Activated naive CD8-positive, alpha-beta T cell treated with anti-CD3 and anti-CD28 coated beads, Interleukin-2, amount 50 U/mL, for 24 hours (primary cell): ENCODE results near the gene RFESD.
"Not testable (repeated sequence)": the region's sequence is repeated elsewhere in the genome, so short reads cannot be mapped to it uniquely, and the experiment has no call there.

Experiments used
- ATAC-seq: fragments of 150-1000 bp; cut with Tn5 transposase; one replicate; pipeline ENCODE4 v1.10.0; 2021
- DNase-seq: peaks from one replicate; pipeline ENCODE4 v3.0.0; 2021
- H3K27ac Mint-ChIP-seq: one replicate; pipeline ENCODE4 v1.8.0; 2021; ENCODE audit warnings: mild to moderate bottlenecking, mixed read lengths
- H3K27me3 Mint-ChIP-seq: one replicate; pipeline ENCODE4 v1.8.0; 2021; ENCODE audit warnings: mixed read lengths
- H3K36me3 Mint-ChIP-seq: one replicate; pipeline ENCODE4 v1.8.0; 2021; ENCODE audit warnings: low read depth, mixed read lengths
- H3K4me1 Mint-ChIP-seq: one replicate; pipeline ENCODE4 v1.8.0; 2021; ENCODE audit warnings: mixed read lengths
- H3K4me3 Mint-ChIP-seq: one replicate; pipeline ENCODE4 v1.8.0; 2021; ENCODE audit warnings: mild to moderate bottlenecking, moderate library complexity, mixed read lengths
- H3K9me3 Mint-ChIP-seq: one replicate; pipeline ENCODE4 v1.8.0; 2021; ENCODE audit warnings: mixed read lengths

Gene RFESD

DNA sequence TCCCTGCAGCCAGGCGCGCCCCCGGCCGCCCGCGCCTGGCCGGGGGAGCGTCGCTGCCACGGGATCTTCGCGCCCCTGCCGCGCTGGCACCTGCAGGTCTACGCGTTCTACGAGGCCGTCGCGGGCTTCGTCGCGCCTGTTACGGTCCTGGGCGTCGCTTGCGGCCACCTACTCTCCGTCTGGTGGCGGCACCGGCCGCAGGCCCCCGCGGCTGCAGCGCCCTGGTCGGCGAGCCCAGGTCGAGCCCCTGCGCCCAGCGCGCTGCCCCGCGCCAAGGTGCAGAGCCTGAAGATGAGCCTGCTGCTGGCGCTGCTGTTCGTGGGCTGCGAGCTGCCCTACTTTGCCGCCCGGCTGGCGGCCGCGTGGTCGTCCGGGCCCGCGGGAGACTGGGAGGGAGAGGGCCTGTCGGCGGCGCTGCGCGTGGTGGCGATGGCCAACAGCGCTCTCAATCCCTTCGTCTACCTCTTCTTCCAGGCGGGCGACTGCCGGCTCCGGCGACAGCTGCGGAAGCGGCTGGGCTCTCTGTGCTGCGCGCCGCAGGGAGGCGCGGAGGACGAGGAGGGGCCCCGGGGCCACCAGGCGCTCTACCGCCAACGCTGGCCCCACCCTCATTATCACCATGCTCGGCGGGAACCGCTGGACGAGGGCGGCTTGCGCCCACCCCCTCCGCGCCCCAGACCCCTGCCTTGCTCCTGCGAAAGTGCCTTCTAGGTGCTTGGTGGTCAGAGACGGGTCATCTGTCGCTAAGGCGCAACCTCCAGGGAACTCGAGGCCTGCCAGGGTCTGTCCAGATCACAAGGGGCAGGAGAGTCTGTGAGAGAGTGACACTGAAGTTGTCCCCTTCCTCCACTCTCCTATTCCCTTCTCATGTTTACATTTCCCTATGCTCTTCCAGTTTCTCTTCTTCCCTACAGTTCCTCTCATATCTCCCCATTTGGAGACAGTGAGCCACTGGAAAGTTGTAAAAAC lies 25.4 kb upstream of the RFESD start:
- peak overlapping the region; percentile 77 for H3K27ac Mint-ChIP-seq
- peak; percentile 67 for ATAC-seq
- DNase-seq, result peak; percentile 60
- H3K36me3 Mint-ChIP-seq, result no peaks in the 10 kb centered on the region
- peaks cover 29% of the 10 kb centered on the region for H3K4me1 Mint-ChIP-seq
- H3K9me3 Mint-ChIP-seq, result no peaks in the 10 kb centered on the region
- peak overlapping the region; percentile 70 for H3K4me3 Mint-ChIP-seq
- no peaks in the 10 kb centered on the region for H3K27me3 Mint-ChIP-seq

DNA sequence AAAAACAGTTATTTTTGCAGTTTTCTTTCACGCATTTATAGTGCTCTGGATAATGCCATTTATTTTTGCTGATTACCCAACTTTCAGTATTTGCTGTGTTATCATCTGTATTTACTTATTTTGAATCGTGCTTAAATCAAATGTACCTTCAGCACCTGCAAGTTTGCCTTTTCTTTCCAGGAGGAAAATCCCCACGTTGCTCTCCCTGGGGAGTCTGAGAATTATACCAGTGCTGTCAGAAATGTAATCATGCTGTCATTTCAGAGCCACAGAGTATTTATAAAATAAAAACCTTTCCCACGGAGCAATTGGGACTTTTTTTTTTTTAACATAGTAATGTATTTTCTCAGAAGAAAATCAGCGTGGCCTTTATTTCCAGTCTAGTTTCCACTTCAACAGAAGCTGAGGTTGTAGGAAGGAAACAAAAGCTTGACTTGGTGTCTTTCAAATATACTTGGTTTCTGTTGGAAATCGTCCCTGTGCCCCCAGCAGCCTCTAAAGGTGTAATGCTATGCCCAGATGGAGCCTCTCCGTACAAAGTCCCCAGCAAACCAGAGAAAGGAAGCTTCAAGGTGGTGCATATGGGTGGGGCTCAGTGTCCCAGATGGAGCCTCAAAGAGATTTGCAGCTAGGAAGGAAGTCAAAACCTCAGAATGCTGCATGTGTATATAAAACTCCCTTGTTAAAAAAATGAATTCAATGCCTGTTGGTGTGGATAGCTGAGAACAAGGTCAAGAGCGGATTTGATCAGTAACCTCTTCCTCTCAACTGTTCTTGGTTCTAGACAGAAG lies 24.5 kb upstream of the RFESD start:
- Mint-ChIP-seq H3K36me3 (no peaks in the 10 kb centered on the region), H3K27me3 (no peaks in the 10 kb centered on the region), H3K4me3 (peak overlapping the region; percentile 70), H3K4me1 (peaks cover 29% of the 10 kb centered on the region), H3K27ac (peak overlapping the region; percentile 77), H3K9me3 (no peaks in the 10 kb centered on the region)
- DNase-seq, result no peak
- no peak for ATAC-seq

DNA sequence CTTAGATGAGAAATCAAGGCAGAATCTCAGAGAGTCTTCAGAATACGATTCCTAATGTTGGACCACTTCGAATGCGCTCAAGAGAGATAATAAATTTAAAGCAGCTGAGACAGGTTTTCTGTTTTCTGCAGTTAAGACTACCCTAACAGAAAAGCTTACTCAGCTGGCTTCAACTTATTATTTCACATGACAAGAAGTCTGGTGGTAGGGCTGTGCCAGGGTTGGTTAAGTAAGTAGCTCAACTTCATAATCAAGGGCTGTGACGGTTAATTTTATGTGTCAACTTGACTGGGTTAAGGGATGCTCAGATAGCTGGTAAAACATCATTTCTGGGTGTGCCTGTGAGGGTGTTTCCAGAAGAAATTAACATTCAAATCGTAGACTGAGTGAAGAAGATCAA lies 22.9 kb upstream of the RFESD start:
- no peaks in the 10 kb centered on the region for H3K9me3 Mint-ChIP-seq
- H3K36me3 Mint-ChIP-seq, result no peaks in the 10 kb centered on the region
- H3K27ac Mint-ChIP-seq, result no peak overlapping the region
- no peak for ATAC-seq
- H3K4me3 Mint-ChIP-seq, result no peak overlapping the region
- H3K27me3 Mint-ChIP-seq, result no peaks in the 10 kb centered on the region
- H3K4me1 Mint-ChIP-seq, result peaks cover 27% of the 10 kb centered on the region
- no peak for DNase-seq

DNA sequence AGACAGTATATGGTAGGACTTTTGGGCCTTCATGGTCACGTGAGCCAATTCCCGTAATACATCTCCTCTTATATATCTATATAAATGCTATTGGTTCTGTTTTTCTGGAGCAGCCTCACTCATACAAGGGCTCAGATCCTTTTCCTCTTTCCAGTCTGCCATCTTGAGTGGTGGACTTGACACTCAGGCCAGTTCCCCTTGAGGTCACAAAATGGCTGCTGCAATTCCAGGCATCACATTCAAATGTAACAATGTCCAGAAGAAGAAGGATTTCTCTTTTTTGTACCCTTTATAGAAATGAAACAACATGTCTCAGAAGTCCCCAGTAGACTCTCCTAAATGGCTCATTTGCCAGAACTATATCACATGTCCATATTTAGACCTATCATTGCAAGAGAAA lies 22.2 kb upstream of the RFESD start:
- Mint-ChIP-seq H3K36me3 (no peaks in the 10 kb centered on the region), H3K27ac (no peak overlapping the region), H3K27me3 (no peaks in the 10 kb centered on the region), H3K4me1 (peaks cover 21% of the 10 kb centered on the region), H3K4me3 (no peak overlapping the region), H3K9me3 (no peaks in the 10 kb centered on the region)
- no peak for ATAC-seq
- DNase-seq, result no peak

DNA sequence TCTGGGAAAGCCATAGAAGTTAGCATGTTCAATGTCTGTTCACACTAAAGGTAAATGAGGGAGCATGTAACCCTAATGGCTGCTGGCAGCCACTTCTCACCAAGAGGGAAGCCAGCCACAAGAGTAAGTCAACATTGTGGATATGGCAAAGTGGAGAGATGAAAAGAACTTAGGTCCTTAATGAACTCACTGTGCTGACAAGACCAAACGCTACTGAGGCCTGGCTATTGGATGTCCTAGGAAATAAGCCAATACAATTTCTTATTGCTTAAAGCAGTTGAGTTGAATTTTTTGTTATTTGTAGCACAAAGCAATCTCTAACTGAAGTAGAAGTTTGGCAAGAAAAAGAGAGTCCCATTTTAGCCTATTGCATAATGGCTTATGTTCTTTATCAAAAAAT lies 19.9 kb upstream of the RFESD start:
- ATAC-seq (no peak), DNase-seq (no peak)
- H3K4me3 Mint-ChIP-seq, result no peak overlapping the region
- peaks cover 8% of the 10 kb centered on the region for H3K9me3 Mint-ChIP-seq
- H3K27me3 Mint-ChIP-seq, result no peaks in the 10 kb centered on the region
- no peak overlapping the region for H3K27ac Mint-ChIP-seq
- peaks cover 18% of the 10 kb centered on the region for H3K4me1 Mint-ChIP-seq
- no peaks in the 10 kb centered on the region for H3K36me3 Mint-ChIP-seq

DNA sequence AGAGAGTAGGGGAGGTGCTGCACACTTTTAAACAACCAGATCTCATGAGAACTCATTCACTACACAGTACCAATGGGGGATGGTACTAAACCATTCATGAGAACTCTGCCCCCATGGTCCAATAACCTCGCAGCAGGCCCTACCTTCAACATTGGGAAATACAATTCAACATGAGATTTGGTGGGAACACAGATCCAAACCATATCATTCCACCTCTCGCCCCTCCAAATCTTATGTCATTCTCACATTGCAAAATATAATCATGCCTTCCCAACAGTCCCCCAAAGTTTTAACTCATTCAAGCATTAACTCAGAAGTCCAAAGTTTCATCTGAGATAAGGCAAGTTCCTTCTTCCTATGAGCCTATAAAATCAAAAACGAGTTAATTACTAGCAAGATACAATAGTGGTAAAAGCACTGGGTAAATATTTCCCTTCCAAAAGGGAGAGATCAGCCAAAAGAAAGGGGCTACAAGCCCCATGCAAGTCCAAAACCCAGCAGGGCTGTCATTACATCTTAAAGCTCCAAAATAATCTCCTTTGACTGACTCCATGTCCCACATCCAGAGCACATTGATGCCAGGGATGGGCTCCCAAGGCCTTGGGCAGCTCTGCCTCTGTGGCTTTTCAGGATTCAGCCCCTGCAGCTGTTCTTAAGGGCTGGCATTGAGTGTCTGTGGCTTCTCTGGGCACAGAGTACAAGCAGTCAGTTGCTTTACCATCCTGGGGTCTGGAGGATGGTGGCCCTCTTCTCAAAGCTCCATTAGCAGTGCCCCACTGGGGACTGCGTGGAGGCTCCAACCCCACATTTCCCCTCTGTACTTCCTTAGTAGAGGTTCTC lies 18.4 kb upstream of the RFESD start:
- peaks cover 4% of the 10 kb centered on the region for H3K36me3 Mint-ChIP-seq
- no peak overlapping the region for H3K4me3 Mint-ChIP-seq
- DNase-seq, result no peak
- H3K9me3 Mint-ChIP-seq, result peaks cover 21% of the 10 kb centered on the region
- no peak for ATAC-seq
- H3K27me3 Mint-ChIP-seq, result no peaks in the 10 kb centered on the region
- peaks cover 20% of the 10 kb centered on the region for H3K4me1 Mint-ChIP-seq
- no peak overlapping the region for H3K27ac Mint-ChIP-seq

DNA sequence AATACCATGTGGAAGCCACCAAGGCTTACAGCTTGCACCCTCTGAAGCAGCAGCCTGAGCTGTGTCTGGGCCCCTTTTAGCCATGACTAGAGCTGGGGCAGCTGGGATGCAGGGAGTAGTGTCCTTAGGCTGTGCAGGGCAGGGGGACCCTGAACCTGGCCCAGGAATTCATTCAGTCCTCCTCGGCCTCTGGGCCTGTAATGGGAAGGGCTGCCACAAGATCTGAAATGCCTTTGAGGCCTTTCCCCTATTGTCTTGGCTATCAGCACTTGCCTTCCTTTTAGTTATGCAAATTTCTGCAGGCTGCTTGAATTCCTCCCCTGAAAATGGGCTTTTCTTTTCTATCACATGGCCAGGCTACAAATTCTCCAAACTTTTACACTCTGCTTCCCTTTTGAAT lies 17.6 kb upstream of the RFESD start:
- no peak for ATAC-seq
- Mint-ChIP-seq H3K4me1 (peaks cover 20% of the 10 kb centered on the region), H3K27ac (no peak overlapping the region), H3K36me3 (peaks cover 4% of the 10 kb centered on the region), H3K27me3 (no peaks in the 10 kb centered on the region), H3K4me3 (no peak overlapping the region), H3K9me3 (peaks cover 21% of the 10 kb centered on the region)
- no peak for DNase-seq

DNA sequence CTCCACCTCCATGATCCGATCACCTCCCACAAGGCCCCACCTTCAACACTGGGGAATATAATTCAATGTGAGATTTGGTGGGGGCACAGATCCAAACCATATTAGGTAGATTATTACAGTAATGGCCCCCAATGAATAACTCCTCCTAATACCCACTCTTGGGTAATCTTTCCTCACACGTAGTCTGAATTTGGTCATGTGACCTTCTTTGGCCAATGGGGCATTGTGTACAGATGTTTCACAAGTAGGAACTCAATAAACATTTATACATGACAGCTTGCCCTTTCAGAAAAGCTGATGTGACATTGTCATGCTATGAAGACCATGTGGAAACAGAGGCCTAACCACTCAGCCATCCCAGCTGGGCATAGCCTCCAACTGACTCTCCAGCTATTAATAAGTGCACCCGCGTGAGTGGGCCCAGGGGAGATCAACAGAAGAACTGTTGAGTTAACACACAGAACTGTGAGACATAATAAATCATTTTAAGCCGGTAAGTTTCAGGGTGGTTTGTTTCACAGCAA lies 16.1 kb upstream of the RFESD start:
- H3K9me3 Mint-ChIP-seq, result peaks cover 21% of the 10 kb centered on the region
- H3K27ac Mint-ChIP-seq, result no peak overlapping the region
- H3K4me1 Mint-ChIP-seq, result peaks cover 20% of the 10 kb centered on the region
- DNase-seq, result no peak
- no peak for ATAC-seq
- H3K27me3 Mint-ChIP-seq, result no peaks in the 10 kb centered on the region
- peaks cover 4% of the 10 kb centered on the region for H3K36me3 Mint-ChIP-seq
- no peak overlapping the region for H3K4me3 Mint-ChIP-seq

DNA sequence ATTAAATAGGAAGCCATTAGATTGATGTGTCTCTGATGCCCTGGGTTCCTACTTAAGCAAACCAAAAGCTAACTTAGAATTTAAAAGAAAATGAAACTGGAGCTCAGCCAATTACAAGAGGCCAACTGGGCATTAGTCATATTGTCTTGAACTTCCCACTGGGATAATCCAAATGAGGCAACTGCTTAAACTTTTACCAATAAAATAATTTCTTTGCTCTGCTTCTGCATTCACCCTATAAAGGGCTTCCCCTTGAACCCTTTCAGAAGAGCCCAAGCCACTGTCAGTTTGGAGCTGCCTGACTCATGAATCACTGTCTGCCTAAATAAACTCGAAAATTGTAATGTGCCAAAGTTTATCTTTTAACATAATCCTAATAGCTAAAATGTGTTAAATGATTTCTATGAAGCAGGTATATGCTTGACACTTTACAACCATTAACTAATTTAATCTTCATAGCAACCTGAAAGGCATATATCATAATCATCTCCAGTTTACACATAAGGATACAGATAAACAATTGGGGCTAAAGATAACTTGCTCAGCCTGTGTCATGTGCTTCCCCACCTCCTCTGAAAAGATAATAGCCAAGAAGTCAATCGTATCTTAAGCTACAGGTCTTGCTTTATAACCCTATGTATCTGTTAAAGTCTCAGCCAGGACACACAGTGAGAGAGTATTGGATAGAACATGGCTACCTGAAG lies 15.2 kb upstream of the RFESD start:
- peak overlapping the region; percentile 46 for H3K4me3 Mint-ChIP-seq
- DNase-seq (no peak), ATAC-seq (no peak)
- H3K4me1 Mint-ChIP-seq, result peaks cover 20% of the 10 kb centered on the region
- H3K27ac Mint-ChIP-seq, result peak overlapping the region; percentile 96
- H3K9me3 Mint-ChIP-seq, result peaks cover 21% of the 10 kb centered on the region
- H3K27me3 Mint-ChIP-seq, result no peaks in the 10 kb centered on the region
- H3K36me3 Mint-ChIP-seq, result peaks cover 4% of the 10 kb centered on the region

DNA sequence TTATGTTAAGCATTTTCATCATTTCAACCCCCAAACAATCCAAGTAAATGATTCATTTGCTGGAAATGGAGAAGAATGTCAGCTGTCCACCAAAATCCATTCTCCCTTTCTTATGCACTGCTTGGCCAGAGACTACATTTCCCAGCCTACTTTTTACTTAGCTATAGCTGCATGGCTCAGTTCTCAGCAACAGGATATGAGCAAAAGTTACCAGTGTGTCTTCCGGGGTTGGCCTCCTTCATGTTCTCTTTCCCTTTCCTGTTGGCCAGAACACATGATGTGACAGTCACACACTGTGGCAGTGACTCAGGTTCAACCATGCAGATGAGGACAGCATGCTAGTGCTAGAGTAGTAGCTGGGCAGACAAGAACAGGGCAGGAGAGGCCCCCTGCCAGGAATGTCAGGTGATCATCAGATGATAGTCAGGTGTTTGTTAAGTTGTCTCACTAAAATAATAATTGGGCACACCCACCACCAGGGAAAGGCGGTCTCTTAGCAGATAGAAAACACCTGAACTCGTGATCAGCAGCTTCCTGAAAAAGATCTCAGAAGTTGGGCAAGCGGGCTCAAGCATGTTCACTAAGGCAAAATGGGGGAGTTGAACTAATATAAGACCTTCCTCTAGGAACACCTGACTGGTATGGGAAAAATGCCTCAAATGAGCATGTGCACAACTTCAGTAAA lies 14.4 kb upstream of the RFESD start:
- DNase-seq (peak; percentile 60), ATAC-seq (peak; percentile 100)
- peaks cover 21% of the 10 kb centered on the region for H3K9me3 Mint-ChIP-seq
- H3K4me1 Mint-ChIP-seq, result peaks cover 20% of the 10 kb centered on the region
- peaks cover 4% of the 10 kb centered on the region for H3K36me3 Mint-ChIP-seq
- H3K4me3 Mint-ChIP-seq, result peak overlapping the region; percentile 46
- H3K27ac Mint-ChIP-seq, result peak overlapping the region; percentile 96
- no peaks in the 10 kb centered on the region for H3K27me3 Mint-ChIP-seq

DNA sequence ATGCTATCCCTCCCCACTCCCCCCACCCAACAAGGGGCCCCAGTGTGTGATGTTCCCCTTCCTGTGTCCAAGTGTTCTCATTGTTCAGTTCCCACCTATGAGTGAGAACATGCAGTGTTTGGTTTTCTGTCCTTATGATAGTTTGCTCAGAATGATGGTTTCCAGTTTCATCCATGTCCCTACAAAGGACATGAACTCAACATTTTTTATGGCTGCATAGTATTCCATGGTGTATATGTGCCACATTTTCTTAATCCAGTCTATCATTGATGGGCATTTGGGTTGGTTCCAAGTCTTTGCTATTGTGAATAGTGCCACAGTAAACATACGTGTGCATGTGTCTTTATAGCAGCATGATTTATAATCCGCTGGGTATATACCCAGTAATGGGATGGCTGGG lies 13.6 kb upstream of the RFESD start:
- not testable (repeated sequence) for H3K4me3 Mint-ChIP-seq, H3K27ac Mint-ChIP-seq, ATAC-seq, DNase-seq, H3K27me3 Mint-ChIP-seq, H3K36me3 Mint-ChIP-seq
- Mint-ChIP-seq H3K9me3 (peaks cover 21% of the 10 kb centered on the region), H3K4me1 (peaks cover 20% of the 10 kb centered on the region)

DNA sequence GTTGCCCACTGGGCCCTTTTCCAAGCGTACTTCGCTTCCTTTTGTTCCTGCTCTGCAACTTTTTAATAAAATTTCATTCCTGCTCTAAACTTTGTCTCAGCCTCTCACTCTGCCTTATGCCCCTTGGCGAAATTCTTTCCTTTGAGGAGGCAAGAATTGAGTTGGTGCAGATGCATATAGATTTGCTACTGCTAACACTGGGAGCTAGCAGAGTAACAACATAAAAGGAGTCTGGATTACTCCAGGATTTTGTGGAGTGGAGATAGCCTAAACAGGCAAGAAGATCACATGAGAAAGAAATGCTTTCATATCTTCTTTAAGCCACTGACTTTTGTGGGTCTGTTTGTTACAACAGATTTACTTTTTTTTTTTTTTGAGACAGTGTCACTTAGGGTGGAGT lies 12.9 kb upstream of the RFESD start:
- Mint-ChIP-seq H3K4me3 (no peak overlapping the region), H3K9me3 (peaks cover 21% of the 10 kb centered on the region), H3K27ac (no peak overlapping the region), H3K27me3 (no peaks in the 10 kb centered on the region), H3K36me3 (peaks cover 4% of the 10 kb centered on the region), H3K4me1 (peaks cover 20% of the 10 kb centered on the region)
- ATAC-seq, result no peak
- DNase-seq, result no peak

DNA sequence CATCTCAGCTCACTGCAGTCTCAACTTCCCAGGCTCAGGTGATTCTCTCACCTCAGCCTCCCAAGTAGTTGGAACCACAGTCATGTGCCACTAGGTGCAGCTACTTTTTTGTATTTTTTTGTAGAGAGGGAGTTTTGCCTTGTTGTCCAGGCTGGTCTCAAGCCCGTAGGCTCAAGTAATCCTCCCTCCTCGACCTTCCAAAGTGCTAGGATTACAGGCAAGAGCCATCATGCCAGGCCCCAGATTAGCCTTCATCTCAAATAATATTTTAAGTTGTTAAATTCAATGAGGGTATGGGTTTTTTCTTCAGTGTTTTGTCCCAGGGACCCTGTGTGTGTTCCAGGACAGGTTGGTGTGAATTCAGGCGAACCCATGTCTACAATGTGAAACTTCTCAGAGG lies 12.5 kb upstream of the RFESD start:
- Mint-ChIP-seq H3K36me3 (peaks cover 4% of the 10 kb centered on the region), H3K4me3 (no peak overlapping the region), H3K9me3 (peaks cover 21% of the 10 kb centered on the region), H3K27ac (no peak overlapping the region), H3K4me1 (peaks cover 20% of the 10 kb centered on the region), H3K27me3 (no peaks in the 10 kb centered on the region)
- DNase-seq (no peak), ATAC-seq (no peak)
